Mucosa of stomach (tissue), 1 donor: Measurements from ENCODE around the gene CSMD2.

ENCODE experiments used
- H3K27me3 ChIP-seq: one replicate; pipeline ENCODE4 v1.7.0; 2013; ENCODE audit warnings: mild to moderate bottlenecking, low read length; ENCODE audit not compliant: control insufficient read depth, insufficient read depth
- H3K36me3 ChIP-seq: one replicate; pipeline ENCODE4 v1.7.0; 2013; ENCODE audit warnings: low read length; ENCODE audit not compliant: control insufficient read depth, insufficient read depth
- H3K4me1 ChIP-seq: one replicate; pipeline ENCODE4 v1.7.0; 2013; ENCODE audit warnings: mild to moderate bottlenecking, low read length; ENCODE audit not compliant: control insufficient read depth, insufficient read depth
- H3K4me3 ChIP-seq: one replicate; pipeline ENCODE4 v1.7.0; 2013; ENCODE audit warnings: low read length
- H3K9ac ChIP-seq: one replicate; pipeline ENCODE4 v1.7.0; 2013; ENCODE audit warnings: mild to moderate bottlenecking, low read length, moderate library complexity
- H3K9me3 ChIP-seq: one replicate; pipeline ENCODE4 v1.7.0; 2013; ENCODE audit warnings: mild to moderate bottlenecking, low read length, moderate library complexity; ENCODE audit not compliant: control insufficient read depth
- donor health status: Pancreatic carcinoma.

Gene CSMD2

DNA sequence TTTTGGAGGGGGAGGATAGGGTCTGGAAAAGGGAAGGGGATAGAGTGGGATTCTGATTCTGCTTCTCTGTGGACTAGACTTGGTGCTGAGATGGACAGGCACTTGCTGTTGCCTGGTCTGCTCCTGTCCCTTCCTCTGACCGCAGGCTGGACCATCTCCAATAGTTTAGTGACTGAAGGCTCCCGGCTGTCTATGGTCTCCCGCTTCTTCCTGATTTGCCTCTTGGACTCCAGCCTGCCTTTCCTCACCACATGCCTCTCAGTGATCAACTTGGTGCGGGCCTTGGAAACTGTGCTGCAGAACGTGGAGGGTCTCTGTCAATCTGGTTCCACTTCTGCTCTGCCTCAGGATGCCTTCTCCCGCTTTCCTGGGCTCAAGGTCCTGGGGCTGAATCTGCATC, 698.9 kb downstream of the CSMD2 start:
- H3K27me3 ChIP-seq: no peaks in the 10 kb centered on the region
- H3K4me1 ChIP-seq: peaks cover 7% of the 10 kb centered on the region
- no peaks in the 10 kb centered on the region for H3K36me3 ChIP-seq
- H3K9ac ChIP-seq: no peak overlapping the region
- no peaks in the 10 kb centered on the region for H3K9me3 ChIP-seq
- H3K4me3 ChIP-seq: no peak overlapping the region

DNA sequence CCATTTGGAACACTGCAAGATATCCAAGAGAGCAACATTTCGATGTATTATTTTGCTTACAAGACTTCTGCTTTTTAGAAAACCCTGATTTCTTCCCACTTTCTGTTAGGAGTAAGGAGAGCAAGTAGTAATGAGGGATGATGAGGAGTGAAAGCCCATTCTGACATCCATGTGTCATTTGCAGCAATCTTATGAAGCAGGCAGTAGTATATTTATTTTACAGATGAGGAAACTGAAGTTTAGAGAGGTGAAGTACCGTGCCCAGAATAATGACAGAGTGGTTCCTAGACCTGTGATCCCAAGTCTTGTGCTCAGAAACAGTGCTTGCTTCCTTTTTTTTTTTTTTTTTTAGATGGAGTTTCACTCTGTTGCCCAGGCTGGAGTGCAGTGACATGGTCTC, 699.7 kb downstream of the CSMD2 start:
- Histone ChIP-seq H3K9me3 (no peaks in the 10 kb centered on the region), H3K4me1 (peaks cover 2% of the 10 kb centered on the region), H3K36me3 (no peaks in the 10 kb centered on the region), H3K4me3 (no peak overlapping the region), H3K27me3 (no peaks in the 10 kb centered on the region), H3K9ac (no peak overlapping the region)

GRCh38 chr1:33464552-33464951, 700.5 kb downstream of the CSMD2 start:
- Histone ChIP-seq H3K9ac (no peak overlapping the region), H3K9me3 (no peaks in the 10 kb centered on the region), H3K4me1 (no peaks in the 10 kb centered on the region), H3K4me3 (no peak overlapping the region), H3K27me3 (no peaks in the 10 kb centered on the region), H3K36me3 (no peaks in the 10 kb centered on the region)
